ENCODE data around the gene DIRAS2. TPM values are rescaled to one million over a fixed set of nuclear protein-coding genes. Genes with fewer than 3 reads are reported as not detected.

The DIRAS2 gene
- total and polyA plus RNA-seq, 2 of the 13 experiments (the other 11 are each of a cell fraction or from before 2014, with no cell fraction given): not detected

DNA sequence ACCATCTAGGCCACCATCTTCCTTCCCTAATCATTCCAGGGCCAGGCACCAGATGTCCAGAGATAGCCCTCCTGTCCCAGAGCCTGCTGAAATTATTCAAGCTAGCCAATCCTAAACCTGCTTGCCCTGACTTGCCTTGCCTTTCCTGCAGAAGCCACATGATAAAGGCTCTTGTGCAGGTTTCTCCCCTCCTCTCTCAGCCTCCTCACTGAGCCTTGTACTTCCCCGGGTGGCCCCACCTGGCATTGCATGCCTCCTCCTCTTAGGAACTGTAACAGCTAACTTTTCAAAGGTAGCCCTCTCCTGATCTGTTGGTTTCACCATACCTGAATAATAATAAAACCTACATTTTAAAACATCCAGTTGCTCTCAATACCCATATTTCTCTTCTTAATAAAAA is 42.6 kb downstream of the DIRAS2 start (continued):
- TF ChIP-seq, protein P1, sequence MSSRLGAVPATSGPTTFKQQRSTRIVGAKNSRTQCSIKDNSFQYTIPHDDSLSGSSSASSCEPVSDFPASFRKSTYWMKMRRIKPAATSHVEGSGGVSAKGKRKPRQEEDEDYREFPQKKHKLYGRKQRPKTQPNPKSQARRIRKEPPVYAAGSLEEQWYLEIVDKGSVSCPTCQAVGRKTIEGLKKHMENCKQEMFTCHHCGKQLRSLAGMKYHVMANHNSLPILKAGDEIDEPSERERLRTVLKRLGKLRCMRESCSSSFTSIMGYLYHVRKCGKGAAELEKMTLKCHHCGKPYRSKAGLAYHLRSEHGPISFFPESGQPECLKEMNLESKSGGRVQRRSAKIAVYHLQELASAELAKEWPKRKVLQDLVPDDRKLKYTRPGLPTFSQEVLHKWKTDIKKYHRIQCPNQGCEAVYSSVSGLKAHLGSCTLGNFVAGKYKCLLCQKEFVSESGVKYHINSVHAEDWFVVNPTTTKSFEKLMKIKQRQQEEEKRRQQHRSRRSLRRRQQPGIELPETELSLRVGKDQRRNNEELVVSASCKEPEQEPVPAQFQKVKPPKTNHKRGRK (CRISPR knock-in tag; IDR thresholded peaks at IDR 0.05): no peak
- TF ChIP-seq BHLHE40 (IDR thresholded peaks at IDR 0.05; ENCODE audit: low read length) (no peak), NCOA2 (CRISPR knock-in tag; IDR thresholded peaks at IDR 0.05) (no peak), ZNF205 (CRISPR knock-in tag; IDR thresholded peaks at IDR 0.05) (no peak), ZNF329 (CRISPR knock-in tag; IDR thresholded peaks at IDR 0.05; ENCODE audit: low read depth) (no peak), ZBTB3 (CRISPR knock-in tag; IDR thresholded peaks at IDR 0.05; ENCODE audit: borderline replicate concordance, low read depth) (no peak), ZNF552 (CRISPR knock-in tag; IDR thresholded peaks at IDR 0.05; ENCODE audit: borderline replicate concordance) (no peak)
- TF ChIP-seq, protein P2, sequence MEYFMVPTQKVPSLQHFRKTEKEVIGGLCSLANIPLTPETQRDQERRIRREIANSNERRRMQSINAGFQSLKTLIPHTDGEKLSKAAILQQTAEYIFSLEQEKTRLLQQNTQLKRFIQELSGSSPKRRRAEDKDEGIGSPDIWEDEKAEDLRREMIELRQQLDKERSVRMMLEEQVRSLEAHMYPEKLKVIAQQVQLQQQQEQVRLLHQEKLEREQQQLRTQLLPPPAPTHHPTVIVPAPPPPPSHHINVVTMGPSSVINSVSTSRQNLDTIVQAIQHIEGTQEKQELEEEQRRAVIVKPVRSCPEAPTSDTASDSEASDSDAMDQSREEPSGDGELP (IDR thresholded peaks at IDR 0.05; ENCODE audit: borderline replicate concordance, low read depth): no peak

DNA sequence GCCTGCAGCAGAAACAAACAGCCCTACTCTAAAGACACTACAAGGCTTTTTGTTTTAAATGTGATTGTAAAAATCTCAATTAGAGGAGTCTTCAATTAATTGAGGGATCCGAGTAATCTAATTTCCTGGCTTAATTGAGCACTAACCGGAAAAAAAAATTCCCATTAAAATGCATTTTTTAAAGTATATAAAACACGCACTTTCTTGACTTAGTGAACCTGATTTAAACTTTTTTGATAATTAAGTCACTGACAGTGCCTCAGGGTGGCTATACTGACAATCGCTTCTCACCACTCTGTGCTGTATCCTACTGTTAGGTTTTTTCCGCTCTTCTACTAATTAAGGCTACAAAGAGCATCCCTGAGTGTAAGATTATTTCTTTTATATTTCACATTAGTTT is 44.4 kb downstream of the DIRAS2 start:
- ATAC-seq (no peak), FAIRE-seq (no peak), DNase-seq (ENCODE audit: low spot score) (no peak)
- ChIA-PET POLR2A (no interaction called here), CTCF (ENCODE audit: low intra/inter-chr PET ratio, low total read pairs) (no interaction called here)
- Histone ChIP-seq H3K27ac (ENCODE audit: extremely low read length, insufficient read depth, low read length) (no peak overlapping the region), H3K36me3 (replicated peaks in 1 of 2; ENCODE audit: control insufficient read depth in 1 of 2, insufficient read depth in 2 of 2, low read length in 2 of 2) (no peaks in the 10 kb centered on the region), H3K9ac (ENCODE audit: insufficient read depth, low read depth, low read length) (no peak overlapping the region), H3K79me2 (ENCODE audit: insufficient read depth, low read length) (no peaks in the 10 kb centered on the region), H3K4me3 (replicated peaks in 1 of 3; ENCODE audit: insufficient read depth in 1 of 3, low read depth in 2 of 3, low read length in 3 of 3) (no peak overlapping the region), H2AFZ (ENCODE audit: low read length) (no peak overlapping the region), H4K20me1 (ENCODE audit: insufficient read depth, low read length) (no peaks in the 10 kb centered on the region), H3K4me2 (ENCODE audit: low read depth, low read length) (no peak overlapping the region), H3K9me3 (ENCODE audit: low read length) (no peaks in the 10 kb centered on the region), H3K27me3 (ENCODE audit: control insufficient read depth in 1 of 2, insufficient read depth in 2 of 2, low read length in 2 of 2) (no peaks in the 10 kb centered on the region), H3K4me1 (ENCODE audit: insufficient read depth, low read length) (no peaks in the 10 kb centered on the region)
- no TSS peak for BruUV-seq (replicated peaks)
- in situ Hi-C loops (cut with HindIII; ENCODE audit: extremely low pct_ligation_motif_present, low pct_unique_long_range_greater_than_20kb) (no loop called here), intact Hi-C loops (cut with micrococcal nuclease; ENCODE audit: unreplicated experiment) (no loop called here)
- 24% methylated on average over 5 of the region's 5 CpGs for WGBS (ENCODE audit: low lambda C conversion rate)
- TF ChIP-seq REL (CRISPR knock-in tag; conservative IDR thresholded peaks at IDR 0.05) (no peak), TBX3 (IDR thresholded peaks at IDR 0.05; ENCODE audit: borderline replicate concordance) (no peak), TAF1 (CRISPR knock-in tag; IDR thresholded peaks at IDR 0.05) (no peak), EZH2 (conservative IDR thresholded peaks at IDR 0.05; ENCODE audit: low read depth, low read length) (no peak), ZNF30 (CRISPR knock-in tag; IDR thresholded peaks at IDR 0.05) (no peak), HDAC2 (CRISPR knock-in tag; IDR thresholded peaks at IDR 0.05) (no peak), JUND (CRISPR knock-in tag; IDR thresholded peaks at IDR 0.05) (no peak), ATM (IDR thresholded peaks at IDR 0.05; ENCODE audit: borderline replicate concordance) (no peak), NBN (conservative IDR thresholded peaks at IDR 0.05) (no peak), CCAR2 (optimal IDR thresholded peaks at IDR 0.05; ENCODE audit: low read depth, low read length) (no peak)
- TF ChIP-seq, protein P3, sequence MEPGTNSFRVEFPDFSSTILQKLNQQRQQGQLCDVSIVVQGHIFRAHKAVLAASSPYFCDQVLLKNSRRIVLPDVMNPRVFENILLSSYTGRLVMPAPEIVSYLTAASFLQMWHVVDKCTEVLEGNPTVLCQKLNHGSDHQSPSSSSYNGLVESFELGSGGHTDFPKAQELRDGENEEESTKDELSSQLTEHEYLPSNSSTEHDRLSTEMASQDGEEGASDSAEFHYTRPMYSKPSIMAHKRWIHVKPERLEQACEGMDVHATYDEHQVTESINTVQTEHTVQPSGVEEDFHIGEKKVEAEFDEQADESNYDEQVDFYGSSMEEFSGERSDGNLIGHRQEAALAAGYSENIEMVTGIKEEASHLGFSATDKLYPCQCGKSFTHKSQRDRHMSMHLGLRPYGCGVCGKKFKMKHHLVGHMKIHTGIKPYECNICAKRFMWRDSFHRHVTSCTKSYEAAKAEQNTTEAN (CRISPR knock-in tag; conservative IDR thresholded peaks at IDR 0.05): no peak
- TF ChIP-seq, protein P4, sequence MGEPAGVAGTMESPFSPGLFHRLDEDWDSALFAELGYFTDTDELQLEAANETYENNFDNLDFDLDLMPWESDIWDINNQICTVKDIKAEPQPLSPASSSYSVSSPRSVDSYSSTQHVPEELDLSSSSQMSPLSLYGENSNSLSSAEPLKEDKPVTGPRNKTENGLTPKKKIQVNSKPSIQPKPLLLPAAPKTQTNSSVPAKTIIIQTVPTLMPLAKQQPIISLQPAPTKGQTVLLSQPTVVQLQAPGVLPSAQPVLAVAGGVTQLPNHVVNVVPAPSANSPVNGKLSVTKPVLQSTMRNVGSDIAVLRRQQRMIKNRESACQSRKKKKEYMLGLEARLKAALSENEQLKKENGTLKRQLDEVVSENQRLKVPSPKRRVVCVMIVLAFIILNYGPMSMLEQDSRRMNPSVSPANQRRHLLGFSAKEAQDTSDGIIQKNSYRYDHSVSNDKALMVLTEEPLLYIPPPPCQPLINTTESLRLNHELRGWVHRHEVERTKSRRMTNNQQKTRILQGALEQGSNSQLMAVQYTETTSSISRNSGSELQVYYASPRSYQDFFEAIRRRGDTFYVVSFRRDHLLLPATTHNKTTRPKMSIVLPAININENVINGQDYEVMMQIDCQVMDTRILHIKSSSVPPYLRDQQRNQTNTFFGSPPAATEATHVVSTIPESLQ (CRISPR knock-in tag; conservative IDR thresholded peaks at IDR 0.05): no peak
